Memory B cell (primary cell): ENCODE data around the gene STRA6.

Experiments used
- ATAC-seq: fragments of 150-1000 bp; cut with Tn5 transposase; 2 replicates; pipeline ENCODE4 v1.10.0; 2021; ENCODE audit warnings: low read depth, mild to moderate bottlenecking, moderate library complexity
- DNase-seq, 2 donors: peaks; one replicate each; pipeline ENCODE4 v3.0.0; 2022; ENCODE audit warnings: low spot score in 2 of 2
- H3K27ac Mint-ChIP-seq: one replicate; pipeline ENCODE4 v1.8.0; 2022; ENCODE audit warnings: mild to moderate bottlenecking, moderate library complexity, mixed read lengths
- H3K27me3 Mint-ChIP-seq: one replicate; pipeline ENCODE4 v1.8.0; 2022; ENCODE audit warnings: mixed read lengths
- H3K36me3 Mint-ChIP-seq: one replicate; pipeline ENCODE4 v1.8.0; 2022; ENCODE audit warnings: mild to moderate bottlenecking, mixed read lengths
- H3K4me1 Mint-ChIP-seq: one replicate; pipeline ENCODE4 v1.8.0; 2022; ENCODE audit warnings: mixed read lengths
- H3K4me3 Mint-ChIP-seq: one replicate; pipeline ENCODE4 v1.8.0; 2022; ENCODE audit warnings: mild to moderate bottlenecking, moderate library complexity, mixed read lengths
- H3K9me3 Mint-ChIP-seq: one replicate; pipeline ENCODE4 v1.8.0; 2022; ENCODE audit warnings: mixed read lengths

The STRA6 gene

DNA sequence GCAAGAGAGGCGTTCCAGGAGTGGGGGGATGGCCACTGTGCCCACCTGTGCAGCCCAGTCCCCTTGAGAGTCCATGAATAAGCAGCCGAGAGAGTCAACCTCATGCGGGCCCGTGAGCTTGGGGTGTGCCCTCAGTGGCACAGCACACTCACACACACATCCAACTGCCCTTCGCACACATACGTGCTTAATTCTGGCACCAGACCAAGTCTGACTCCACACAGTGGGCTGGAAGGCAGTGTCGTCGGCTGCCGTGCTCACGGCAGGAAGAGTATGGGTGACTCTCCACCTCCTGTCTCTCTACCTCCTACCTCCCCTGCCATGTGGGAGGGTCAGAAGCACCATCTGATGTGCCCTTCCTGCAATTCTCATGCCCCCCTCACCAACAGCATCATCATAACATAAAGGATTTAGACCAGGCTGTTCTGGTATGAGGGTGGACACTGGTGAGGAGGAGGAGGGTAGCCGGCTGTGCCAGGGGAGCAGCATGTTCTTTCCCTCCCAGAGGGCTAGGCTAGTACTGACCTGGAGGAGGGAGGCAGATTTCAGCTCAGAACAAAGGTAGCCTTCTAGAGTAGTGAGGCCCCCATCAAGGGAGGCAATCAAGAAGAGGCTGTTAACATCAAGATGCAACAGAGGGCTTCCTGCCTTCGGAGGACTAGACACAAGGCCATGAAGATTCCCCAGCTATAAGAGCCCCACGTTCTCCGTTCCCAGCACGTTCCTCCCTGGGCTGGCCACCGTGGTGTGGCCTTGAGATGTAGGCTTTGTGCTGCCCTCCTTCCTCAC is 5.3 kb upstream of the STRA6 start:
- DNase-seq (no peak), ATAC-seq (no peak)
- H3K4me3 Mint-ChIP-seq: no peak overlapping the region
- no peak overlapping the region for H3K27ac Mint-ChIP-seq
- H3K27me3 Mint-ChIP-seq: peaks cover 23% of the 10 kb centered on the region
- H3K9me3 Mint-ChIP-seq: no peaks in the 10 kb centered on the region
- no peaks in the 10 kb centered on the region for H3K4me1 Mint-ChIP-seq
- H3K36me3 Mint-ChIP-seq: peaks cover 3% of the 10 kb centered on the region

DNA sequence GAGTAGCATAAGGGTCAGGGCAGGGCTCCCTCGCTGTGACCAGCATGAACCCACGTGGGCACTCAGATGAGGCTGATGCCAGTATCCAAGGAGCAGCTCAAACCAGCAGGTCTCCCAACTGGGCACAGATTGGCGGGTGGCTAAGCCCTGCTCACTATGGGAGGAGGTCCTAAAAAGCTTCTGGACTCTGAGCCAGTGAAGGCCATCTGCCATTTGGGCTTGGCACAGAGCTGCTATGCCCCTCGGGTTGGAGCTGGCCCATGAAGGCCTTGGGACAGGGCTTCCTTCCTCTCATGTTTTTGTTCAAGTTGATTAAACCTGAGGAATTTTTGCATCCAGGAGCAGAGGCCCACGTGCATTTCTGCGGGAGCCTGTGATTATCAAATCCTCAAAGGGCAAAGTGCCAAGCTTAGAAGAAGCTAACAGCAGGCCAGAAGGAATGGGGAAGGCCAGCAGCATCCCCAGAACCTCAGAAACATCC is 4.3 kb upstream of the STRA6 start:
- Mint-ChIP-seq H3K4me3 (no peak overlapping the region), H3K27me3 (peaks cover 22% of the 10 kb centered on the region), H3K4me1 (no peaks in the 10 kb centered on the region), H3K27ac (no peak overlapping the region), H3K36me3 (peaks cover 3% of the 10 kb centered on the region), H3K9me3 (no peaks in the 10 kb centered on the region)
- no peak for ATAC-seq
- no peak for DNase-seq

DNA sequence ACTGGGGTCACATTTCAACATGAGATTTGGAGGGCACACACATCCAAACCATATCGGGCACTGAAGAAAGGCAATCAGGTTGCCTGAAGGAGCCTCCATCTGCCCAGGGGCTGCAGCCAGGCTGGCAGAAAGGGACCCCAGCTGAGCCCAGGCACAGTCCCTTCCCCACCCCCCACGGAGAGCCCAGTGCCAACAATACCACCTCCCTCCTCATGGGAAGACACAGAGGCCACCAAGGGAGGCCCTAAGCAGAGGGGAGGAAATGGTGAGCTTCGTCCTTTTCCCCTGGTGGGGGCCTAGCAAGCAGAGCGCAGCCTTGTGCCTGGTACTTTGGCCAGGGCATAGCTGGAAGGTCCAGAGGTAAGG is 3.0 kb upstream of the STRA6 start:
- no peaks in the 10 kb centered on the region for H3K9me3 Mint-ChIP-seq
- ATAC-seq (no peak), DNase-seq (no peak)
- H3K27me3 Mint-ChIP-seq: peaks cover 20% of the 10 kb centered on the region
- H3K27ac Mint-ChIP-seq: no peak overlapping the region
- H3K4me1 Mint-ChIP-seq: no peaks in the 10 kb centered on the region
- H3K4me3 Mint-ChIP-seq: no peak overlapping the region
- H3K36me3 Mint-ChIP-seq: no peaks in the 10 kb centered on the region

DNA sequence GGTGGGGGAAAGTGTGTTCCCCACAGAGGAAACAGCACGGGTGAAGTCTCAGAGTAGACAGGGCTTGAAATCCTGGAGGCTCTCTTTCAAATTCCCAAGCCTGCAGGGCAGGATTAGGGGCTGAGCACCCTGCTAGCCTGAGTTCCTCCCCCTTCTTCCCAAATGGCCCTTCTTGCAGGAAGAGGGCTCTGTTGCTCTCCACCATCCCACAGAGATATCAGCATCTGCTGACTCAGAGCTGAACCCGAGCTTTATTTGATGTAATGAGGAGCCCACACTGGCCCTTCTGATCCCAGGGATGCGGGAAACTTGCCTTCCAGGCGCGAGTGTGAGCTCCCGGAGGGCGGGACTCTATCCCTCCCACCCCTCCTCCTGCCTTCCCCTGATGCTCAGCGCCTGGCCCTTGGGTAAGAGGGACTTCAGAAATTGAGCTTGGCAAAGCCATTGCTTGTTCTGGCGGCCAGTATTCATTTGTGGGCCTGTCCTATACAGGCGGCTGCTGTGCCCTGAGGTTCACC is 1.4 kb upstream of the STRA6 start:
- Mint-ChIP-seq H3K9me3 (no peaks in the 10 kb centered on the region), H3K36me3 (no peaks in the 10 kb centered on the region), H3K27ac (no peak overlapping the region), H3K4me3 (no peak overlapping the region), H3K27me3 (peaks cover 17% of the 10 kb centered on the region), H3K4me1 (no peaks in the 10 kb centered on the region)
- ATAC-seq (no peak), DNase-seq (no peak)

DNA sequence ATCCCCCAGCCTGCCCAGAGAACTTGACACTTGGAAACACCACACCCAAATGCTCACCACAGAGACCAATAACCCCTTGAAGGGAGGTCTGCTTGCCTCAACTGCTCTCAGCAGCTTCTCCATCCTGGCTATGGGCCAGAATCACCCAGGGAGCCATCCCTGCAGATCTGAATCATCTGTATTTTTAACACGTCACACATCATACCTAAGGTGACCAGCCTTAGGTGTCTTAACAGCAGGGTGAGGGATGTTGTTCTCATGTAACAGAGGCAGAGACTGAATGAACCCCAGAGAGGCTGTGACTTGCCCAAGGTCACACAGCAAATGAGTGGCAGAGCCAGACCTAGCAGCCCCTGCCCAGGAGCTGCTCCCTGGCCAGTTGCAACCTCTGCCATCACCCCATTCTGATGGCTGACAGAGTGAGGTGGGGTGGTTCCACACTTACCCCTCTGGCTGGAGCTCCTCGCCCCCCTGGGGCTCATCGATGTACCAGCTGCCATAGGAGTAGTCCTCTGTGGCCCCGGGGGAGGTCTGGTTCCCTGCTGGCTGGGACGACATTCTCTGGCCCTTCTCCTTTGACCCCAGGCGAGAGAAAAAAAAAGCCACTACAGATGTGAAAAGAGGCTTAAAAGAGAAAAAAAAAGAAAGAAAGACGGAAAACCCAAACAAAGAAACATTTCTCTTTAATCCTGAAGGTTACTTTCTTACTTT is 722 bp downstream of the STRA6 start:
- no peaks in the 10 kb centered on the region for H3K36me3 Mint-ChIP-seq
- no peaks in the 10 kb centered on the region for H3K9me3 Mint-ChIP-seq
- DNase-seq (no peak), ATAC-seq (no peak)
- H3K27ac Mint-ChIP-seq: no peak overlapping the region
- no peaks in the 10 kb centered on the region for H3K4me1 Mint-ChIP-seq
- H3K27me3 Mint-ChIP-seq: peaks cover 11% of the 10 kb centered on the region
- no peak overlapping the region for H3K4me3 Mint-ChIP-seq

DNA sequence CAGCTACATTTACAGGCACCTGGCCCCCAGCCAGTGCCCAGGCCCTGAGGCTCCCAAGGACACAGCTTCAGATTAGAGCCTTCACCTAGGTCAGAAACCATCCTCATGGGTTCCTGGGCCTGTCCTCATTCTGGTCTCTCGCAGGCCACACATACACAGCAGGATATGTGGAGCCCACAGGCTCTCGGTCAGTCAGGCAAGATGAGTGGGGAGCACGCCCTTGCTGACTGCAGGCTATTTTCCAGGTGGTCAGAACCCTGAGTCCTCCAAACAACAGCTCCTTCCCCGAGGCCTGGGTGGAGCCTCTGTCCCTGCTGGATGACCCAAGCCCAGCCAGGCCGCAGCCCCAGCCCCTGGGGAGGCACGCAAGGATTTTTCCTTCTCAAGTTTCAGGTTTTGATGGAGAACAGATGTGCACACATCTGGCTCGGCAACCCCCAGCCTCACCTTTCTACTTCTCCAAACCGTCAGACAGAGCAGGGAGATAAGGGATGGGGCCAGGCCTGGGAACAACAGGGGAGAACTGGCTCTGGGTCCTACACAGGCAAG is 1.6 kb downstream of the STRA6 start:
- Mint-ChIP-seq H3K36me3 (no peaks in the 10 kb centered on the region), H3K27ac (no peak overlapping the region), H3K9me3 (no peaks in the 10 kb centered on the region), H3K27me3 (peaks cover 11% of the 10 kb centered on the region), H3K4me1 (no peaks in the 10 kb centered on the region), H3K4me3 (no peak overlapping the region)
- no peak for DNase-seq
- ATAC-seq: no peak

DNA sequence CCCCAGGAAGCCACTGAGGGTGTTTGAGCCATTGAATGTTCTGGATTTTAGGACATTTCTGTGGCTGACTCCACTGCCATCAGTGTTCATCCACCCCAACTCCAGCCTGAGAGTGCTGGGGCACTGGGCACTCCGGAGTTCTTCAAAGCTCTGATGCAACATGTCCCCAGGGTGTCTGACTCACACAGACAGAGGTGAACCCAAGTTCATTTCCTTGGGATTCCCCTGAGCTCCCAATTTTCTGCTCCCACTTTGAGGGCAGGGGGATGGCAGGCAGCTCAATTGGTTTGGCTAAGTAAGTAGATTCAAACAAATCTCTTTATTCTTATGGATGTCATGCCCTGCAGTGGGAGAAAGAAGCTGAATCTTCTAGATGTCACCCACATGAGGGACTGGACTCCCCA is 2.2 kb downstream of the STRA6 start:
- Mint-ChIP-seq H3K4me1 (no peaks in the 10 kb centered on the region), H3K36me3 (no peaks in the 10 kb centered on the region), H3K9me3 (no peaks in the 10 kb centered on the region), H3K4me3 (no peak overlapping the region), H3K27ac (no peak overlapping the region), H3K27me3 (peaks cover 11% of the 10 kb centered on the region)
- ATAC-seq: no peak
- no peak for DNase-seq

DNA sequence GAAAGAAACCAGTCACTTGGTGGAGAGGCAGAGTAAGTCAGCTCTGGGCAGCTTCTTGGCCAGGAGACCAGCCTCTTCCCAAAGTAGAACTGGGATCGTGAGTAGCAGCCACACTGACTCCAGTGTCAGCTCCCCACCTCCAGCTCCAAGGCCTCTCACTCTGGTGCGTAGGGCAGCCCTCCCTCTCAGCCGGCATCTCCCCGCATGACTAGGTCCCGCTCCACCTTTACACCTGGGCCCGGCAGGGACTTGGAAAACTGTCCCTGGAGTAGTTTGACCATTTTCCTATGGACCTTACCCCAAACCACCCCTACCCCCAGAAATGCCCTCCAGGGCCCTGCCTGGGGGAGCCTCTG is 3.3 kb downstream of the STRA6 start:
- DNase-seq (no peak), ATAC-seq (no peak)
- no peaks in the 10 kb centered on the region for H3K36me3 Mint-ChIP-seq
- H3K27me3 Mint-ChIP-seq: peaks cover 5% of the 10 kb centered on the region
- H3K4me3 Mint-ChIP-seq: no peak overlapping the region
- no peaks in the 10 kb centered on the region for H3K4me1 Mint-ChIP-seq
- no peak overlapping the region for H3K27ac Mint-ChIP-seq
- H3K9me3 Mint-ChIP-seq: no peaks in the 10 kb centered on the region

DNA sequence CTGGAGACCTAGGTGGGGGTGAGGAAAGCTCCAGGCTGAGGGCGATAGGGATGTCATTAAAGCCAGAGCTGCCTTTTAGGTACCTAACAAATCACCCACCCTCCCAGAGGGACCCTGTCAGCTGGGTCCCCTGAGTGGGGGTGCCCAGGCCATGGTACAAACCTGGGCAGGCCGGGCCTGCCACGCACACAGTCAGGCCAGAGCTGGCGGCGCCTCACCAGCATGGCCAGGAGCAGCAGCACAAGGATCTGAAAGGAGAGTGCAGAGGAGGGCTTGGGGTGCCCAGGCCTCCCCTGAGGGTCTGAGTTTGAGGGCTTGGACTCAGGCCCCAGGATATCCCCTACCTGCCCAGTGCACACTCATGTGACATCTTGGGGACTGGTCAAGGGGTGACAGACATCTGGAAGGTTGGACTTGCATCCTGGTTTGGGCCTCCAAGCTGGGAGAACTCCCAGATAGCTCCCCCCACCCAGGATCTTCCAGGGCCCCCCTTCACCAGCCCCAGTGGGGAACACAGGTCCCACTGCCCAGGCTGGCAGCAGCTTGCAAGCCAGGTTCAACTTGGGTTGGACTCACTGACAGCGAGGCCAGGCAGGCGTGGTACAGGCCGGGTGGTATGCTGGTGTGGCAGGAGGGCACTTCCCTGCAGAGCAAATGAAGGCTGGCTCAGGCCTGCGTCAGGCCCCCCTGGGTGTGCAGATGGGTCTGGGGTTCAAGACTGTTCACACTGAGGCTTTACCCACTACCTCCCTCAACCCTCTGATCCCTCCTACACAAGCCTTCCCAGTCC is 5.2 kb downstream of the STRA6 start:
- no peaks in the 10 kb centered on the region for H3K9me3 Mint-ChIP-seq
- DNase-seq (no peak), ATAC-seq (no peak)
- no peaks in the 10 kb centered on the region for H3K36me3 Mint-ChIP-seq
- no peak overlapping the region for H3K4me3 Mint-ChIP-seq
- peaks cover 6% of the 10 kb centered on the region for H3K27me3 Mint-ChIP-seq
- no peak overlapping the region for H3K27ac Mint-ChIP-seq
- no peaks in the 10 kb centered on the region for H3K4me1 Mint-ChIP-seq

DNA sequence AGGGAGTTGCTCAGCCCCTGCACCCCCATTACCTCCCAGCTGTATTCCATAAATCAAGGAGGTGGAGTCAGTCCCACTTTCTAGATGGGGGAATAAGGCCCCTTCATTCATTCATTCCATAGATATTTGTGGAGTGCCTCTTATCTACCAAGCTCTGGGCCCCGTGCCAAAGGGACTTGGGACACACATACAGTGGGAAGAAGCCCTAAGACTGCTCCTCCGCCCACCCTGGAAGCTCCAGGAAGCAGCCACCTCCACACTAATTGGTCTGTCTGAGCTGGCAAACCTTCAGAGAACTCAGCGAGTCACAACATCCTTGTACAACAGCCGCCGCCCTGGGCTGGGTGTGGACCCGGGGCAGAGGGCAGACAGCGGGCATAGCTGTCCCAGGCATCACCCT is 6.4 kb downstream of the STRA6 start:
- Mint-ChIP-seq H3K4me1 (no peaks in the 10 kb centered on the region), H3K27me3 (peaks cover 3% of the 10 kb centered on the region), H3K27ac (no peak overlapping the region), H3K36me3 (no peaks in the 10 kb centered on the region), H3K4me3 (no peak overlapping the region), H3K9me3 (no peaks in the 10 kb centered on the region)
- DNase-seq (no peak), ATAC-seq (no peak)

DNA sequence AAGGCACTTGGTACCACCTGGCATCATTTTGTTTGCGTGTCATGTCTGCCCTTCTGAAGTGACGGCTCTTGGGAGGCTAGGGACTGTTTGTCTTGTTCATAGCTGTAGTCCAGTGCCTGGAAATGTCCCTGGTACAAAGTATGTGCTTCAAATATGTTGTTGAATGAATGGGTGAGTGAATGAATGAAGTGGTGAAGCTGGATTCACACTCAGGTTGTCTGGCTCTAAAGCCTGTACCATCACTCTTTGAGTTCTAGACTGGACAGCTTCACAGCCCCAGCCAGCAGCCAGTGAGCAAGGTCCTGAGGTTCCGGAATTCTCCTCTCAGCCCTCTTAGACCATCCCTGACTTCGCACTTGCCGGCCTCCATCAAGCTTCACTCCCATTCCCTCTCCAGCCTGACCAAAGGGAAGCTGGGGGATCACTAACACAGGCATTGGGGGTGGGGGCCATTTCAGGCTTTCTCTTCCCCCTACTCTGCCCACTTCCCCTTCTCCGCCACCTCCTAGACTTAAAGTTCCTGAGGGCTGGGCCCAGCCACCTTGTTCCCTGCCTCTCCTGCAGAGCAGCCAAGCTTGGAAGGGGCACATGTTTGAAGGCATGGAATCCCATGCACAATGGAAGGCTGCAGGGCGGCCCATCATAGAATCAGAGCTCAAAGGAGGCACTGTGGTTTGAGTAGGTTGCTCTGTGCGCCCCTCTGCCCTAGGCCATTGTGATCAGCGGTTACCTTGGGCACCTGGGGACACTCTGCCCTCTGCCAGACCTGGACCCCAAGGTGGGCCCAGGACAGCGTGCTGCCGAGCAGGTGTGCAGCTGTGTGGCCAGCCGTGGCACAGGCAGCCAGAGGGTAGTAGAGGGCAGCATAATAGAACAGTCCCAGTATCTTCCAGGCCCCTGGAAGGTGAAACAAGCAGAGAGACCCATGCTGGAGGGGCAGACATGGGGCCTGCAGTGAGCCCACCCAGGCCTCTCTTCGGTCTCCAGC is 7.7 kb downstream of the STRA6 start:
- Mint-ChIP-seq H3K27ac (no peak overlapping the region), H3K27me3 (peaks cover 3% of the 10 kb centered on the region), H3K4me1 (no peaks in the 10 kb centered on the region), H3K9me3 (no peaks in the 10 kb centered on the region), H3K36me3 (no peaks in the 10 kb centered on the region), H3K4me3 (no peak overlapping the region)
- DNase-seq: no peak
- no peak for ATAC-seq

DNA sequence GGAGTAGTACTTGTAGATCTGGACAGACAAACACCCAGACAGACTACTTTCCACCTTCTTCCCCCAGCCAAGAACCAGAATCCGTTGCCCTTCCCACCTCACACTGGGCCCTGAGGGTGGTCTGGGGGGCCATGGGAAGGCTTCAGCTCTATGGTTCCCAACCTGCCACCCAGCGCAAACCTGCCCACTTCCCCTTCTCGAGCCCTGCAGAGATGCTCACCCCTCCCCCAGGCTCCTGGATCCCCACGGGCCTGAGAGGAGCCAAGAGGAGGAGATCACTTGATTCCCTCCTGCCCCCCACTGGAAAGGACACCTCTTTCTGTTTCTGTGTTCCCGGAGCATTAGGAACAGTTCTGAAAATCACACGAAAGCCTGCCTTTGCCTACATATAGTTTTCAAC is 8.7 kb downstream of the STRA6 start:
- H3K27ac Mint-ChIP-seq: no peak overlapping the region
- no peak overlapping the region for H3K4me3 Mint-ChIP-seq
- no peaks in the 10 kb centered on the region for H3K9me3 Mint-ChIP-seq
- ATAC-seq (no peak), DNase-seq (no peak)
- peaks cover 3% of the 10 kb centered on the region for H3K27me3 Mint-ChIP-seq
- no peaks in the 10 kb centered on the region for H3K4me1 Mint-ChIP-seq
- no peaks in the 10 kb centered on the region for H3K36me3 Mint-ChIP-seq

DNA sequence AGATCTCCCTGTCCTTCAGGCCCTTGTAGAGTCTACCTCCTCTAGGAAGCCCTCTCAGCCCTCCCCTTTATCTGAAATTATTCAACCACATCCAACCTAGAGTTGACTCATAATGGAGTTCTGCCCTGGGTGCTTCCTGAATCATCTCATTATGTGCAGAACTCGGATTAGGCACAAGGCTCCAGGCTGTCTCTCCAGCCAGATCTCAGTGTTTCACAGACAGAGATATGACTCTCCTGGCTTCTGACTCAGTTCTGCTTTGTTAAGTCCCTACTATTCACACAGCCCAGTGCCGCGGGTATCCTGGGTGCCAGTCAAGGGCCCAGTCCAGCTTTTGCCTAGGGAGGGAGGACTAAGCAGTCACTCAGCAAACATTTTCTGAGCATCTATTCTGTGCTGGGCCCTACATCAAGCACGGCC is 9.3 kb downstream of the STRA6 start:
- Mint-ChIP-seq H3K27ac (no peak overlapping the region), H3K36me3 (no peaks in the 10 kb centered on the region), H3K27me3 (peaks cover 3% of the 10 kb centered on the region), H3K9me3 (no peaks in the 10 kb centered on the region), H3K4me1 (no peaks in the 10 kb centered on the region), H3K4me3 (no peak overlapping the region)
- no peak for ATAC-seq
- DNase-seq: no peak
